ENCODE measurements around the gene DGKD.

Gene DGKD

DNA sequence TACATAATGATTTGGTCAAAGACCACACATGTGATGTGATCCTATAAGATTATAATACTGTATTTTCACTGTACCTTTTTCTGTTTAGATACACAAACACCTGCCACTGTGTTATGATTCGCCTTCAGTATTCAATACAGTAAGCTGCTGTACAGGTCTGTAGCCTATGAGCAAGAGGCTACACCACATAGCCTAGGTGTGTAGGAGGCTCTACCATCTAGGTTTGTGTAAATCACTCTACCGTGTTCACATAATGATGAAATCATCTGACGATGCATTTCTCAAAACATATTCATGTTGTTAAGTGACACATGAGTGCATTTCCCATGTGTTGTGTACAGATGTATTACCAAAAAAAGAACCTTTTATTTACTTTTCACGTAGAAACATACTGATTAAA is 137.8 kb downstream of the DGKD start:
- no peak for DNase-seq (ENCODE audit: low read depth in 2 of 2, low spot score in 1 of 2)

- DNase-seq (ENCODE audit: low read depth in 2 of 2, low spot score in 1 of 2), result no peak
These were observed 138.5 kb downstream of the DGKD start for GRCh38 chr2:233492751-233493150.

- no peak for DNase-seq (ENCODE audit: low read depth in 2 of 2, low spot score in 1 of 2)
These were observed 141.5 kb downstream of the DGKD start for GRCh38 chr2:233495503-233496496.

DNA sequence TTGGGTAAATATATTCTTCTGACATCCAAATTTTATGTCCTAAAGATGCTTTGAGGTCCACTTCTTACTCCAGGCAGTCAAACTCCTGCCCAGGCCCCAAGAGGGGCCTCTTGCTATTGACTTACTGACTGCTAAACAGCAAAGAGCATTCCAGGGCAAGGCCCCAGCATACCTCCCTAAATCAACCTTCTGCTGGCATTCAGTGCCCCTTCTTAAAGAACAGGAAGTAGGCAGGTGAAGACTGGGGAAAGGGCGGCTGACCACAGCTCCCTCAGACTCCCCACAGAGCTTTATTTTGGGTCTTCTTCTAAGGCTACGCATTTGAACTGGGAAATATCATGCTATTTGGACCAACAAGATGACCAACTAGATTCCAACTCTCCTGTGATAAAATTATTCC is 143.4 kb downstream of the DGKD start:
- no peak for DNase-seq (ENCODE audit: low read depth in 2 of 2, low spot score in 1 of 2)

GRCh38 chr2:233498126-233498525 is 143.8 kb downstream of the DGKD start:
- DNase-seq (ENCODE audit: low read depth in 2 of 2, low spot score in 1 of 2), result no peak

GRCh38 chr2:233499928-233500327 is 145.6 kb downstream of the DGKD start:
- no peak for DNase-seq (ENCODE audit: low read depth in 2 of 2, low spot score in 1 of 2)

- DNase-seq (ENCODE audit: low read depth in 2 of 2, low spot score in 1 of 2), result no peak
These were observed 147.1 kb downstream of the DGKD start for GRCh38 chr2:233501198-233502076.

DNA sequence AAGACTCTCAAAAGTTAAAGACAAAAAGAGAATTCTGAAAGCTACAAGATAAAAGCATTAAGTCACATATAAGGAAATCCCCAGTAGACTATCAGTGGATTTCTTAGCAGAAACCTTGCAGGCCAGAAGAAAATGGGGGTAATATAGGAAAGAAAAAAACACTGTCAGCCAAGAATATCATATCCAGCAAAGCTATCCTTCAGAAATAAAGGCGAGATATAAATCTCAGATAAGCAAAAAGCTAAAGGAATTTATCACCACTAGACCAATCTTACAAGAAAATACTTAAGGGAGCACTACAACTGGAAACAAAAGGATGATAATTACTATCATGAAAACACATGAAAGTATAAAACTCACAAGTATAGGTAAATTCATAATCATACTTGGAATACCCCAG is 149.2 kb downstream of the DGKD start:
- DNase-seq (ENCODE audit: low read depth in 2 of 2, low spot score in 1 of 2), result no peak

DNA sequence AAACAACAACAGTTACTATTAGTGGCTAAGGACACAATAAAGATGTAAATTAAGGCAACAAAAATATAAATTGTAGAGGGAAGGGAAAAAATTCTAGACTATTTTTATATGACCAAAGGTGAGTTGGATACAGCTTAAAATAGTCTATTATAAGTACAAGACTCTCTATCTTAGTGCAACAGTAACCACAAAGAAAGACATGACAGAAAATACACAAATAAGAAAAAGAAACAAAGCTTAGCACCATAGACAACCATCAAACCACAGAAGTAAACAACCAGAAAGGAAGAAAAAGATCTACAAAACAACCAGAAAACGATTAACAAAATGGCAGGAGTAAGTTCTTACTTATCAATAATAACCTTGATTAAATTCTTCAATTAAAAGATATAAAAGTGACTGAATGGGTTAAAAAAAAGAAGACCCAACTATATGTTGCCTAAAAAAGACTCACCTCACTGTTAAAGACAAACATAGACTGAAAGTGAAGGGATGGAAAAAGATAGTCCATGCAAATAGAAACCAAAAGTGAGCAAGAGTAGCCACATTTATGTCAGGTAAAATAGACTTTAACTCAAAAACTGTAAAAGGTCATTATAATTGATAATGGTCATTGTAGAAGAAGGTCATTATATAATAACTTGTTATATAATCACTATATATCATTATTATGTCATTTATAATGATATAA is 149.8 kb downstream of the DGKD start:
- DNase-seq (ENCODE audit: low read depth in 2 of 2, low spot score in 1 of 2), result no peak

- DNase-seq (ENCODE audit: low read depth in 2 of 2, low spot score in 1 of 2), result no peak
These were observed 159.8 kb downstream of the DGKD start for GRCh38 chr2:233513953-233514655.

DNA sequence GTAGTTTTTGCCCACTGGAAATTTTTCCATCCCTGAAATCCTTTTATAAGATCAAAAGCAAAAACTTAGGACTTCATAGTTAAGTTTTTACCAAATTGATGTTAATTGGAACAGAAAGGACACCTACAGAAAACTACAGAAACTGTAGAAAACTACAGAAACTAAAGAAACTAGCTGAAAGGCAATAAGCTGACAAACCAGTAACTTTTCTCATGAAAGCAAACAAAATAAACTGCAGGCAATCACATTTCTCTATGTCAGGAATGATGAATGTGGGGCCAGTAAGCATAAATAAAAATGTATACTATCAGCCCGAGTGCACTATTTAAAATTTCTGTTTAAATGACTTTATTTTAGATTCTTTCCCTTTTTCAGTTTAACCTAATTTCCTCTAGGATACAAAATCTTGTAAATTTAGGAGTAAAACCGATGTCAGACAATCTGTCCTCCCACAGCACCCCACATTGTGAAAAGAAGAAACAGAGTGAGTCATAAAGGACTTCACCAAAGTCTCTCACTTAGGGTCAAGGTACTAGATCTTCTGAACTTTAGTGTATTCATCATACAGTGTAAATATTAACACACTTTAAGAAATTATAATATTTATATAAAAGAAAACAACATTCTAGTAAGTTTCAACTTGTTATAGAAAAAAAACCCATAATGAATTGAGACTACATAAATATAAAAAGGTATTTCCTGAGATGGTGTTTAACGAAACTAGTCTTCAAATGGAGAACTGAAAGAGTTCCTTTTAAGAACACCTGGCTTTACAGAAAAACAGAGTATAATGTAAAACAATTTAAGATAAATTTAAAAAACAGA is 165.7 kb downstream of the DGKD start:
- DNase-seq (ENCODE audit: low read depth in 2 of 2, low spot score in 1 of 2), result no peak

Data from stimulated activated CD8-positive, alpha-beta memory T cell treated with anti-CD3 and anti-CD28 coated beads, Interleukin-4, amount 100 ng/mL, for 1 hour (primary cell).